ENCODE data around the gene TPSG1.
"Not testable (repeated sequence)": the region's sequence is repeated elsewhere in the genome, so short reads cannot be mapped to it uniquely, and the experiment has no call there.

The TPSG1 gene

GRCh38 chr16:1230471-1231212 is 5.6 kb upstream of the TPSG1 start:
- not testable (repeated sequence) for H3K27me3 ChIP-seq (ENCODE audit: control insufficient read depth, insufficient read depth, low read length, poor library complexity, severe bottlenecking); H3K4me3 ChIP-seq (ENCODE audit: insufficient read depth, low read depth, low read length); H3K36me3 ChIP-seq (ENCODE audit: control insufficient read depth, insufficient read depth, low read length); H3K27ac ChIP-seq (ENCODE audit: insufficient read depth, low read depth, low read length, poor library complexity, severe bottlenecking); H3K9me3 ChIP-seq (ENCODE audit: control insufficient read depth, low read length); H3K4me1 ChIP-seq (ENCODE audit: control insufficient read depth, insufficient read depth, low read length)
- 85 to 86% methylated on average over 17 of the region's 17 CpGs for WGBS, 2 experiments

- not testable (repeated sequence) for H3K4me3 ChIP-seq (ENCODE audit: insufficient read depth, low read depth, low read length); H3K27ac ChIP-seq (ENCODE audit: insufficient read depth, low read depth, low read length, poor library complexity, severe bottlenecking); H3K27me3 ChIP-seq (ENCODE audit: control insufficient read depth, insufficient read depth, low read length, poor library complexity, severe bottlenecking); H3K36me3 ChIP-seq (ENCODE audit: control insufficient read depth, insufficient read depth, low read length); H3K9me3 ChIP-seq (ENCODE audit: control insufficient read depth, low read length); H3K4me1 ChIP-seq (ENCODE audit: control insufficient read depth, insufficient read depth, low read length)
- 45 to 70% methylated on average over 1 to 2 of the region's 11 CpGs for WGBS, 2 experiments
Measured at GRCh38 chr16:1230084-1230470, 5.0 kb upstream of the TPSG1 start, which contains the start of gene TPSB2. Gene TPSB2 (minus strand): TSS chr16:1230184. CDS start chr16:1229951, 233 bp downstream.

GRCh38 chr16:1229476-1229875 is 4.4 kb upstream of the TPSG1 start:
- H3K27me3 ChIP-seq (ENCODE audit: control insufficient read depth, insufficient read depth, low read length, poor library complexity, severe bottlenecking); H3K4me1 ChIP-seq (ENCODE audit: control insufficient read depth, insufficient read depth, low read length); H3K9me3 ChIP-seq (ENCODE audit: control insufficient read depth, low read length); H3K36me3 ChIP-seq (ENCODE audit: control insufficient read depth, insufficient read depth, low read length); H3K27ac ChIP-seq (ENCODE audit: insufficient read depth, low read depth, low read length, poor library complexity, severe bottlenecking); H3K4me3 ChIP-seq (ENCODE audit: insufficient read depth, low read depth, low read length): not testable (repeated sequence)
- WGBS, 2 experiments: 93% methylated on average over 10 of the region's 13 CpGs

- not testable (repeated sequence) for H3K36me3 ChIP-seq (ENCODE audit: control insufficient read depth, insufficient read depth, low read length); H3K4me3 ChIP-seq (ENCODE audit: insufficient read depth, low read depth, low read length); H3K4me1 ChIP-seq (ENCODE audit: control insufficient read depth, insufficient read depth, low read length); H3K27me3 ChIP-seq (ENCODE audit: control insufficient read depth, insufficient read depth, low read length, poor library complexity, severe bottlenecking); H3K9me3 ChIP-seq (ENCODE audit: control insufficient read depth, low read length); H3K27ac ChIP-seq (ENCODE audit: insufficient read depth, low read depth, low read length, poor library complexity, severe bottlenecking)
- WGBS, 2 experiments: 85 to 87% methylated on average over 6 to 7 of the region's 7 CpGs
Measured at GRCh38 chr16:1228227-1228626, 3.2 kb upstream of the TPSG1 start.

GRCh38 chr16:1226692-1227091 is 1.6 kb upstream of the TPSG1 start:
- not testable (repeated sequence) for H3K27me3 ChIP-seq (ENCODE audit: control insufficient read depth, insufficient read depth, low read length, poor library complexity, severe bottlenecking); H3K36me3 ChIP-seq (ENCODE audit: control insufficient read depth, insufficient read depth, low read length); H3K4me1 ChIP-seq (ENCODE audit: control insufficient read depth, insufficient read depth, low read length); H3K4me3 ChIP-seq (ENCODE audit: insufficient read depth, low read depth, low read length); H3K27ac ChIP-seq (ENCODE audit: insufficient read depth, low read depth, low read length, poor library complexity, severe bottlenecking); H3K9me3 ChIP-seq (ENCODE audit: control insufficient read depth, low read length)
- WGBS, 2 experiments: 66 to 78% methylated on average over 12 of the region's 14 CpGs

- not testable (repeated sequence) for H3K27me3 ChIP-seq (ENCODE audit: control insufficient read depth, insufficient read depth, low read length, poor library complexity, severe bottlenecking); H3K36me3 ChIP-seq (ENCODE audit: control insufficient read depth, insufficient read depth, low read length); H3K27ac ChIP-seq (ENCODE audit: insufficient read depth, low read depth, low read length, poor library complexity, severe bottlenecking); H3K9me3 ChIP-seq (ENCODE audit: control insufficient read depth, low read length); H3K4me1 ChIP-seq (ENCODE audit: control insufficient read depth, insufficient read depth, low read length); H3K4me3 ChIP-seq (ENCODE audit: insufficient read depth, low read depth, low read length)
- 82% methylated on average over 24 of the region's 24 CpGs for WGBS, 2 experiments
Measured at GRCh38 chr16:1225728-1226311, 752 bp upstream of the TPSG1 start.

GRCh38 chr16:1224558-1224957 is 510 bp downstream of the TPSG1 start:
- H3K36me3 ChIP-seq (ENCODE audit: control insufficient read depth, insufficient read depth, low read length): no peaks in the 10 kb centered on the region
- WGBS, 2 experiments: 92% methylated on average over 9 of the region's 9 CpGs
- H3K4me3 ChIP-seq (ENCODE audit: insufficient read depth, low read depth, low read length): no peak overlapping the region
- H3K27ac ChIP-seq (ENCODE audit: insufficient read depth, low read depth, low read length, poor library complexity, severe bottlenecking): no peak overlapping the region
- H3K9me3 ChIP-seq (ENCODE audit: control insufficient read depth, low read length): no peaks in the 10 kb centered on the region
- peaks cover 3% of the 10 kb centered on the region for H3K4me1 ChIP-seq (ENCODE audit: control insufficient read depth, insufficient read depth, low read length)
- H3K27me3 ChIP-seq (ENCODE audit: control insufficient read depth, insufficient read depth, low read length, poor library complexity, severe bottlenecking): no peaks in the 10 kb centered on the region

- Histone ChIP-seq H3K4me3 (ENCODE audit: insufficient read depth, low read depth, low read length) (no peak overlapping the region), H3K36me3 (ENCODE audit: control insufficient read depth, insufficient read depth, low read length) (no peaks in the 10 kb centered on the region), H3K27me3 (ENCODE audit: control insufficient read depth, insufficient read depth, low read length, poor library complexity, severe bottlenecking) (no peaks in the 10 kb centered on the region), H3K9me3 (ENCODE audit: control insufficient read depth, low read length) (no peaks in the 10 kb centered on the region), H3K4me1 (ENCODE audit: control insufficient read depth, insufficient read depth, low read length) (peaks cover 3% of the 10 kb centered on the region), H3K27ac (ENCODE audit: insufficient read depth, low read depth, low read length, poor library complexity, severe bottlenecking) (no peak overlapping the region)
- 94% methylated on average over 38 of the region's 38 CpGs for WGBS, 2 experiments
Measured at GRCh38 chr16:1223355-1224214, 1.5 kb downstream of the TPSG1 start.

GRCh38 chr16:1222553-1223354 is 2.3 kb downstream of the TPSG1 start:
- WGBS, 2 experiments: 88 to 89% methylated on average over 25 of the region's 25 CpGs
- Histone ChIP-seq H3K27ac (ENCODE audit: insufficient read depth, low read depth, low read length, poor library complexity, severe bottlenecking) (no peak overlapping the region), H3K4me1 (ENCODE audit: control insufficient read depth, insufficient read depth, low read length) (peaks cover 3% of the 10 kb centered on the region), H3K9me3 (ENCODE audit: control insufficient read depth, low read length) (no peaks in the 10 kb centered on the region), H3K27me3 (ENCODE audit: control insufficient read depth, insufficient read depth, low read length, poor library complexity, severe bottlenecking) (no peaks in the 10 kb centered on the region), H3K36me3 (ENCODE audit: control insufficient read depth, insufficient read depth, low read length) (no peaks in the 10 kb centered on the region), H3K4me3 (ENCODE audit: insufficient read depth, low read depth, low read length) (no peak overlapping the region)

All from ectodermal cell (in vitro differentiated cells).